Measurements from ENCODE around the gene UQCR10.

UQCR10 gene

DNA sequence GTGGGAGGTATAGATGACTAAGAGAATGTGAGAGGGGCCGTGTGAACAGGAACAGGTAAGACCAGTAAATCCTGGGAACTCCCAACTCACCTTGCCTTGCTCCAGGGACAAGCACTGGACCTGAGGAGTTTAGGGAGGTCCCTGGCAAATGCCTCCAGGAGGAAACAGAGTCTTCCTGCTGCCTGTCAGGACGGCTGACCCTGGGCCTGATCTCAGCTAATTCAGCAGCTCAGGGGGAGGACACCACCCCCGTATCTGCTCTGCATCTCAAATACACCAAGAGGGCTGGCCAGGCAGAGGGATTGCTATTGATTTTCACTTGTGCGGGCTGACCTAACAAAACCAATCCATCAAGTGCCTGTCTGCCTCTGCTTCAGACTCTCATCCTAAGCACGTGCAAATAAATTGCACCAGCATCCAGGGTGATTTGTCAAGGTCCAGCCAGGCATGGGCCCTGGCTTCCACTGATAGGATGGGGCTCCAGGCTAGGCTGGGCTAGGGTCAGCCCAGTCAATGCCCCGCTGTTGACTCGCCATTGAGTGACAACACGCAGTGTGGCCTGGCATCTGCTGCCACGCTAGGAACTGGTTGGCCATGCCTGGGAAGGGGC lies 20.3 kb downstream of the UQCR10 start:
- TF ChIP-seq, protein P1, sequence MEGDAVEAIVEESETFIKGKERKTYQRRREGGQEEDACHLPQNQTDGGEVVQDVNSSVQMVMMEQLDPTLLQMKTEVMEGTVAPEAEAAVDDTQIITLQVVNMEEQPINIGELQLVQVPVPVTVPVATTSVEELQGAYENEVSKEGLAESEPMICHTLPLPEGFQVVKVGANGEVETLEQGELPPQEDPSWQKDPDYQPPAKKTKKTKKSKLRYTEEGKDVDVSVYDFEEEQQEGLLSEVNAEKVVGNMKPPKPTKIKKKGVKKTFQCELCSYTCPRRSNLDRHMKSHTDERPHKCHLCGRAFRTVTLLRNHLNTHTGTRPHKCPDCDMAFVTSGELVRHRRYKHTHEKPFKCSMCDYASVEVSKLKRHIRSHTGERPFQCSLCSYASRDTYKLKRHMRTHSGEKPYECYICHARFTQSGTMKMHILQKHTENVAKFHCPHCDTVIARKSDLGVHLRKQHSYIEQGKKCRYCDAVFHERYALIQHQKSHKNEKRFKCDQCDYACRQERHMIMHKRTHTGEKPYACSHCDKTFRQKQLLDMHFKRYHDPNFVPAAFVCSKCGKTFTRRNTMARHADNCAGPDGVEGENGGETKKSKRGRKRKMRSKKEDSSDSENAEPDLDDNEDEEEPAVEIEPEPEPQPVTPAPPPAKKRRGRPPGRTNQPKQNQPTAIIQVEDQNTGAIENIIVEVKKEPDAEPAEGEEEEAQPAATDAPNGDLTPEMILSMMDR (conservative IDR thresholded peaks at IDR 0.05; ENCODE audit: control insufficient read depth, insufficient read depth, low read depth, low read length): no peak
- H3K4me3 ChIP-seq (ENCODE audit: control insufficient read depth, low read depth, low read length): no peak overlapping the region
- DNase-seq (ENCODE audit: low read depth): no peak

DNA sequence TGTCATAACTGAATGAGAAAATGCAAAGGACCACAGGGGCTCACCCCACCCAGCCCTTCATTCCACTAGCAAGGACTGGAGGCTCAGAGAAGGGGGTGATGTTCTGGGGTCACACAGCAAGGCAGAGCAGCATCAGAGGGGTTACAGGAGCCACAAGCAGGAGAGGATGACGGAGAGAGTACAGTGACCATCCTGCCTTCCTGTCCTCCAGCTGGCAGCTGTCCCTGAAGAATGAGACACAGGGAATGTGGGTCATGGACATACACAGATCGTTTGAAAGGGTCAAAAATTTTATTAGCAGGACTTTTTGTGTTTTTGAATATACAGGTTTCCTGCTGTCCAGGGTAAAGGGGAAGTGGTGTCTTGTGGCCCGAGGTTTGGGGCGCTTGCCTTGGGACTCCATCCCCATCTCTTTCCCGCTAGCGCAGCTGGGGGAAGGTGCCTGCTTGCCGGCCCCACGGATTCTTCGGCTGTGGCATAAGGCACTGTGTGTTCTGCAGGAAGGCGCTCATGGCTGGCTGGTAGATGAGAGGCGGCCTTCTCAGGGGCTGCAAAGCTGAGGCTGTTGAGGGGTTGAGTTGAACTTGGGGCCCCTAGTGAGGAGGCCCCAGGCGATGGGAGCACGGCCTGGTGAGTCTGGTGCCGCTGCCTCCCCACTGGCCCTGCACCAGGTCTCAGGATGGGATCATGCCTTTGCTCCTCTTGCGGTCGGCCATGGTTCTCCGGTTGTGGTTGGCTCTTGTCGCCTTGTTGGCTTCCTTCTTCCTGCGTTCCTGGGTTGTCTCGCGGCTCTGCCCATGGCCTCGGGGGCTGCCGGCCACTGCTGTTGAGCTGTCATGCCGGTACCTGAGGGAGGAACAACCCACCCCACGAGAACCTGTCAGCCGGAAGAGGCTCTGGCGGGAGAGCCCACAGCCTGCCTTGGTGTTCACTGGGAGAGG lies 21.4 kb downstream of the UQCR10 start:
- TF ChIP-seq, protein P1 (conservative IDR thresholded peaks at IDR 0.05; ENCODE audit: control insufficient read depth, insufficient read depth, low read depth, low read length): no peak
- DNase-seq (ENCODE audit: low read depth): no peak
- H3K4me3 ChIP-seq (ENCODE audit: control insufficient read depth, low read depth, low read length): no peak overlapping the region

DNA sequence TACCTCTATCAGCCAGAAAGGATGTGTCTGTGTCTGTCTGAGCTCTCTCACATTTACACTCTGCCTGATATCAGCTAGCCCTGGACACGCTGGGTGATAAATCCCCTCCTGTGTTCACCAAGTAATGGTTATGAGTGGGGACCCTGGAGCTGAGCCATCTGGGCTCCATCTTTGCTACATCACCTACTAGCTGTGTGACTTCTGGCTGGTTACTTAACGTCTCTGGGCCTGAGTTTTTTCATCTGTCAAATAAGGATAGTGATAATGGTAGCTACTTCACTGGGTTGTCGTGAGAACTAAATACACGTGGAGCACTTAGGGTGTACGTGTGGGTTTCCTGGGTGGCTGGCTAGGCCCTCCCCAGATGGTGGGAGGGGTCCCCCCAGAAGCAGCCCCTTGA lies 22.9 kb downstream of the UQCR10 start:
- TF ChIP-seq, protein P1 (conservative IDR thresholded peaks at IDR 0.05; ENCODE audit: control insufficient read depth, insufficient read depth, low read depth, low read length): no peak
- DNase-seq (ENCODE audit: low read depth): no peak

DNA sequence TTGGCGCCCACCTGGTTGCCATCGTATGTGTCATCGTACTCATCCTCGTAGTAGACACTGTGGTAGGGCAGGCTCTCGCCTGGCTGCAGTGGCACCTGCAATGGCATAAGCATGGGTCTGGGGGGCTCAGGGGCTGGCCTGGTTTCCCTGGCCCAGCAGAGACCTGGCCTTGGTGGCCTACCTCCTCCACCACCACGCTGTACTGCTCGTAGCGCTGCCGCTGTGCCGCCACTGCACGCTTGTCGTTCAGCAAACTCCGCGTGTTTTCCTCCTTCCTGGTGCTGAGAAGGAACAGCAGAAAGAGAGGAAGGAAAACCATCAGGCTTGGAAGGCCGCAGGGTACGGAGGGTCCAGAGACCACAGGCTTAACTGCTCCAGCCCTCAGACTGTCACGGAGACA lies 26.2 kb downstream of the UQCR10 start:
- DNase-seq (ENCODE audit: low read depth): no peak
- H3K4me3 ChIP-seq (ENCODE audit: control insufficient read depth, low read depth, low read length): no peak overlapping the region
- TF ChIP-seq, protein P1 (conservative IDR thresholded peaks at IDR 0.05; ENCODE audit: control insufficient read depth, insufficient read depth, low read depth, low read length): no peak

More for the DNA sequence above, 22.9 kb downstream of the UQCR10 start:
- no peak overlapping the region for H3K4me3 ChIP-seq (ENCODE audit: control insufficient read depth, low read depth, low read length)

DNA sequence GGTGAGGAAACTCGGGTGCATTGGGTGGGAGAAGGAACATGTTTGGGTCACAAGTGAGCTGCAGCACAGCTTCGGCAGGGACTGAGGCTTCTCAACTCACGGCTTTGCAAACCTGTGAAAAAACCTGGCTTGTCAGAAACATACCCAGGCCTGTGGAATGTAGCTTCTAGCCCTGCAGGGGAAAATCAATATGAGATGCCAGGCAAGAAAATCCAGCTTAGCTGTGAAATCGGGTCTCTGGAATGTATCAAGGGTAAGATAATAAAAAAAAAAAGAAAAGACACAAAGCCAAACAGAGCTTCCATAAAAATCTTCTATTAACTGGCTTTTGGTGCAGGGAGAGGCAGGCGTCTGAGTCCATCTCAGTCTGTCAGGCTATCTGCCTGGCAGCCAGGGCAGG lies 28.5 kb downstream of the UQCR10 start:
- H3K4me3 ChIP-seq (ENCODE audit: control insufficient read depth, low read depth, low read length): no peak overlapping the region

DNA sequence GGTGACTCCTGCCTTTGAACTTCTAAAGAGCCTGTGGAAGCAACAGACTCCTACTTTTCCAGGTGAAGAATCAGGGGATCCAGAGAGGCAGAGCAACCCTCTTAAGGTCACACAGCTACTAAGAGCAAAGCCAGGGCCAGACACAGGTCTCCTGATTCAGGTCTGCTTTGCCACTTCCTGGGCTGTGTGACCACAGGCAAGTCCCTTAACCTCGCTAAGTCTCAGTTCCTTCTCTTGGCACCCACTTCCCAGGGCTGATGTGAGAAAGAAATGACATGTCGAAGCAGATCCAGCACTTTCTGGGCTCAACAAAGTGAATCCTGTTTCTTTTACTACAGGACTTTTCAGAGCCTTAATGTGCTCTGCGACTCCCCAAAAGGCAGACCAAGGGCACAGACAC lies 30.2 kb downstream of the UQCR10 start:
- no peak for DNase-seq (ENCODE audit: low read depth)
- TF ChIP-seq, protein P1 (conservative IDR thresholded peaks at IDR 0.05; ENCODE audit: control insufficient read depth, insufficient read depth, low read depth, low read length): no peak
- H3K4me3 ChIP-seq (ENCODE audit: control insufficient read depth, low read depth, low read length): no peak overlapping the region

More for the DNA sequence above, 28.5 kb downstream of the UQCR10 start:
- DNase-seq (ENCODE audit: low read depth): no peak
- TF ChIP-seq, protein P1 (conservative IDR thresholded peaks at IDR 0.05; ENCODE audit: control insufficient read depth, insufficient read depth, low read depth, low read length): no peak
